SJCRH30 (cell line): Measurements from ENCODE around the gene NHSL1. TPM values are rescaled to one million over a fixed set of nuclear protein-coding genes. Genes with fewer than 3 reads are reported as not detected.

ENCODE experiments used
- DNase-seq, 2 experiments: peaks; one replicate each; pipeline ENCODE4 v3.0.0-alpha.2; 2015 to 2020
- H3K27ac ChIP-seq: fragments of 250-450 bp; sonication (Bioruptor Pico); 2 replicates; pipeline ENCODE4 v1.5.1; 2020; ENCODE audit warnings: mild to moderate bottlenecking, moderate library complexity
- H3K27me3 ChIP-seq: fragments of 250-450 bp; sonication (Bioruptor Pico); 2 replicates; pipeline ENCODE4 v1.5.1; 2020; ENCODE audit warnings: mild to moderate bottlenecking, moderate library complexity
- H3K36me3 ChIP-seq: fragments of 250-450 bp; sonication (Bioruptor Pico); 2 replicates; pipeline ENCODE4 v1.5.1; 2020; ENCODE audit warnings: mild to moderate bottlenecking, moderate library complexity
- H3K4me1 ChIP-seq: fragments of 250-450 bp; sonication (Bioruptor Pico); 2 replicates; pipeline ENCODE4 v1.5.1; 2020; ENCODE audit warnings: mild to moderate bottlenecking, moderate library complexity
- H3K4me3 ChIP-seq: fragments of 250-450 bp; sonication (Bioruptor Pico); 2 replicates; pipeline ENCODE4 v1.5.1; 2020; ENCODE audit warnings: mild to moderate bottlenecking, moderate library complexity
- H3K9me3 ChIP-seq: fragments of 250-450 bp; sonication (Bioruptor Pico); replicated peaks from 2 replicates; pipeline ENCODE4 v1.5.1; 2020; ENCODE audit warnings: mild to moderate bottlenecking, moderate library complexity
- total RNA-seq: library from RNA; depleted of rRNA; stranded (reverse); fragments of >200 nt; shearing (Covaris generic); gene quantifications from 2 replicates; pipeline ENCODE4 v1.2.3, GENCODE V29; 2014

Gene NHSL1
- total RNA-seq, 1 experiment from 2014 or later = 4.1 TPM

DNA sequence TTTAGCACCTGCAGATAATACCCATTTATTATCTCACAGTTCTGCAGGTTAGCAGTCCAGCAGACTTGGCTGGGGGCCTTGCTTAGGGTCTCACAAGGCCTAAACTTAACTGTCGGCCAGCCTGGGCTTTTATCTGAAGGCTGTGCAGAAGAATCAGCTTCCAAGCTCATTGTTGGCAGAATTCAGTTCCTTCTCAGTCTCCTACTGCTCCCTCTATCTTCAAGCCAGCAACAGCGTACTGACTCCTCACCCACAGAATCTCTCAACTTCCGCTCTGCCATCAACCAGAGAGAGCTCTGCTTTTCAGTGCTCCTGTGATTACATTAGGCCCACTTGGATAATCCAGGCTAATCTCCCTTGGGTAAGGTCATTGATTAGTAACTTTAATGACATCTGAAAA, 30.2 kb upstream of the NHSL1 start:
- DNase-seq = no peak
- no peak overlapping the region for H3K27ac ChIP-seq
- H3K4me1 ChIP-seq = peaks cover 5% of the 10 kb centered on the region; the same call in 1 of the 2 replicates
- H3K36me3 ChIP-seq = no peaks in the 10 kb centered on the region
- no peaks in the 10 kb centered on the region for H3K27me3 ChIP-seq
- no peaks in the 10 kb centered on the region for H3K9me3 ChIP-seq
- no peak overlapping the region for H3K4me3 ChIP-seq

DNA sequence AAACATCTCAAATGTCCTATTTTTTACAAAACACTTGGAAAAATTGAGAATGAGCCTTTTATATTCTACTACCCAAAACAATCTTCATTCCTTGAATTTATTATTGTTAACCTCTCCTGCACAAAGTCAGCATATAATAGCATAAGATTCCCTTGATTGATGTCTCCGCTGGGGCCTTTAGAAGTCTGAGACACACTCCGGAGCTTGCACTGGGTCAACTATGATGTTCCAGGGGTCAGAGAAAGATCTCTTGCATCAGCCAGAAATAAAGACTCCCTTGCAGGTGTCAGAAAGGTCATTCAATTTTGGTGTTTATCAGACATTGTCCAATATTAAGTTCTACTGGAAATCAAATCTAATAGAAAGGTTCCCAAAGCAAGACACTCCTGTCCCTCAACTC, 29.7 kb upstream of the NHSL1 start:
- DNase-seq = no peak
- Histone ChIP-seq H3K4me1 (peaks cover 5% of the 10 kb centered on the region; the same call in 1 of the 2 replicates), H3K27me3 (no peaks in the 10 kb centered on the region), H3K9me3 (no peaks in the 10 kb centered on the region), H3K27ac (no peak overlapping the region), H3K4me3 (no peak overlapping the region), H3K36me3 (no peaks in the 10 kb centered on the region)

DNA sequence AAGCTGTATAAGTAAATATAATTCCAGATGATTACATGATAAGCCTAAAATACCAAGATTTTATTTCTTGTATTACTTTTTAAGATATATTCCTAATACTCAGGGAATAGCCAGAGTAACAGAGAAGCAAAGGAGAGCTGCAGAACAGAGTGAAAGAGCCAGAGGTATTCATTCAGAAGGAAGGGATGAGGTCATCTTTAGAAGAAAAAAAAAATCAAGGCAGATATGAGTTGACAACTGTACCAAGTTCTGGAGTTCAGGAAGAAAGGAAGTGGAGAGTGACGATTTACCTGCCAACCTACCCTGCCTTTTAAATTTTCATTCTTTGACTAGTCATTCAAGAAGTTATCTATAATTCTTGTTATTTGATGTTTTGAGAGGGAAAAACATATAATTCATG, 28.8 kb upstream of the NHSL1 start:
- no peak overlapping the region for H3K4me3 ChIP-seq
- H3K4me1 ChIP-seq = peaks cover 5% of the 10 kb centered on the region; the same call in 1 of the 2 replicates
- no peaks in the 10 kb centered on the region for H3K27me3 ChIP-seq
- H3K36me3 ChIP-seq = no peaks in the 10 kb centered on the region
- no peak for DNase-seq
- no peak overlapping the region for H3K27ac ChIP-seq
- no peaks in the 10 kb centered on the region for H3K9me3 ChIP-seq

DNA sequence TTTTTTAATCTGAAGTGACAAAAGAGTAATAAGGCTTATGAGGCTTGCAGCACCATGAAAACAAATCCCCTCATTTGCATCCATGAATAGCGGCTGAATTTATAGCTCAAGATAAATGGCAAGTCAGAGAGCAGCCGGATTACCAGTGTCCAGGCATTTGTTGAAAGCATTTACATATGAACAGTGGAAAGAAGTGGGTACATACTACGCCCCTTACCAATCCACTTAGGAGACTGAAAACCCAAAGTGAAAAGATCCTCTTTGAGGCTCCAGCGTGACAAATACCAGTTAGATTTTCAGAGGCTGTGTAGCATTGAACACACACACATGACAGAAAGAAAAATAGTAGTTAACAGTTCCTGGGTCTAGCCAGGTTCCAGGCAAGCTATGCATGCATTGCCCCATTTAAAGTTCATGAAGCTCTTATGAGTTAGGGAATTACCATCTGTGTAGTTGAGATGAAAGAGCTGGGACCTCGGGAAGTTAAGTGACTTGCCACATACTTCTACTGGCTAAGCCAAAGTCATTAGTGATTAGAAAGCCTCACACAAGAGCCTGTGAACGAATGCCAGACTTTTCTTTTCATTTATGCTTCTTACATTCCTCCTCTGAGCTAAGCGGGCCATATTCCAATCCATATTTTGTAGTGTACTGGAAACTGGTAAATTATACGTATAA, 28.3 kb upstream of the NHSL1 start:
- no peak overlapping the region for H3K4me3 ChIP-seq

DNA sequence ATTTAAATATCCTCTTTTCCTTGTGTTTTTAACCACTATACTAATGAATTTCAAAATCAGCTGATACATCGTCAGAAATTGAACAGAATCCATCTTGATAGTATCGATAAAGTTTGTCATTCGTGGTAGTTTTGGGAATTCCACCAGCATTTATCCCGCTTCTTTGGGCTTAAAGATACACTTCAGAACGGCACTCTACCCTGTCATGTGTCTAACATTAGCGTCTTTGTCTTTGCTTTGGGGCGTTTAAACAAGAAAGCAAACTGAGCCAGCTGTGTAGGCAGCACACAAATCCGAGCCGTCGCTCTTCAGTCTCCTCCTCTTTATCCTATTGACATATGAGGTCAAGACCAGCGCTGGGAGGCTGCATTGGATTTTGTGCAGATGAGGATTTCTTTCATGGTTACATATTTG, 27.5 kb upstream of the NHSL1 start:
- H3K9me3 ChIP-seq = no peaks in the 10 kb centered on the region
- H3K4me1 ChIP-seq = peaks cover 5% of the 10 kb centered on the region; the same call in 1 of the 2 replicates
- no peaks in the 10 kb centered on the region for H3K36me3 ChIP-seq
- no peak overlapping the region for H3K27ac ChIP-seq
- H3K4me3 ChIP-seq = peak overlapping the region; percentile 31
- DNase-seq = peak; percentile 22 to 66
- H3K27me3 ChIP-seq = no peaks in the 10 kb centered on the region

More for the DNA sequence above, 28.3 kb upstream of the NHSL1 start:
- H3K9me3 ChIP-seq = no peaks in the 10 kb centered on the region
- H3K27ac ChIP-seq = no peak overlapping the region
- H3K27me3 ChIP-seq = no peaks in the 10 kb centered on the region
- H3K4me1 ChIP-seq = peaks cover 5% of the 10 kb centered on the region; the same call in 1 of the 2 replicates
- no peaks in the 10 kb centered on the region for H3K36me3 ChIP-seq
- DNase-seq = no peak

DNA sequence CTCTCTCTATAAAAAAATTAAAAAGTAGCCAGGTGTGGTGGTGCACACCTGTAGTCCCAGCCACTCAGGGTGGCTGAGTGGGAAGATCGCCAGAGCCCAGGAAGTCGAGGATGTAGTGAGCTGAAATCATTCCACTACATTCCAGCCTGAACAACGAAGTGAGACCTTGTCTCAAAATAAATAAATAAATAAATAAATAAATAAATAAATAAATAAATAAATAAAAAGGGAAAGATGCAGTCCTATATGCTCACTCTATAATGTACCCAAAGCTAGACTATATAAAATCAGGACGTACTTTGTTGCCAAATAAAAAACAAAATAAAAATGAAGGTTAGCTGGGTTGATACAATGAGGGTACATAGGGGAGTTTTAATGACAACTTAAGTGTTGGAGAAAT, 26.1 kb upstream of the NHSL1 start:
- peaks cover 5% of the 10 kb centered on the region; the same call in 1 of the 2 replicates for H3K4me1 ChIP-seq
- H3K36me3 ChIP-seq = no peaks in the 10 kb centered on the region
- H3K9me3 ChIP-seq = no peaks in the 10 kb centered on the region
- no peak overlapping the region for H3K4me3 ChIP-seq
- no peaks in the 10 kb centered on the region for H3K27me3 ChIP-seq
- no peak overlapping the region for H3K27ac ChIP-seq
- DNase-seq = no peak

DNA sequence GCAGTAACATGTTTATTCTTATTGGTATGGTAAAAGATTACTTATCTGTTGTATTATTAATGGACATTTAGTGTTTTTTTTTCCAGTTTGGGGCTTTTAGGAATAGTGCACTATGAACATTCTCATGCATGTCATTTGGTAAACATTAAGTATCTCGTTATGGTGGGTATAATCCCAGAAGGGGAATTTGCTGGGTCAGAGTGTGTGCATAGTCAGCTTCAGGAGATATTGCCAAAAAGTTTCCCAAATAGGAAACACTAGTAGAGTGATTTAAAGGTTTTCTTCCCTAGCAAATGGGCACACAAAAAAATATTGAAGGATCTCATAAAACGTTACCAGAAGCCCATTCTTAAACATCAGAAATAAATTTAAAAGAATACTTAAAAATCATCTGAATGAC, 25.2 kb upstream of the NHSL1 start:
- H3K4me1 ChIP-seq = peaks cover 5% of the 10 kb centered on the region; the same call in 1 of the 2 replicates
- H3K27me3 ChIP-seq = no peaks in the 10 kb centered on the region
- no peaks in the 10 kb centered on the region for H3K9me3 ChIP-seq
- H3K36me3 ChIP-seq = no peaks in the 10 kb centered on the region
- H3K27ac ChIP-seq = no peak overlapping the region
- no peak for DNase-seq
- H3K4me3 ChIP-seq = no peak overlapping the region

DNA sequence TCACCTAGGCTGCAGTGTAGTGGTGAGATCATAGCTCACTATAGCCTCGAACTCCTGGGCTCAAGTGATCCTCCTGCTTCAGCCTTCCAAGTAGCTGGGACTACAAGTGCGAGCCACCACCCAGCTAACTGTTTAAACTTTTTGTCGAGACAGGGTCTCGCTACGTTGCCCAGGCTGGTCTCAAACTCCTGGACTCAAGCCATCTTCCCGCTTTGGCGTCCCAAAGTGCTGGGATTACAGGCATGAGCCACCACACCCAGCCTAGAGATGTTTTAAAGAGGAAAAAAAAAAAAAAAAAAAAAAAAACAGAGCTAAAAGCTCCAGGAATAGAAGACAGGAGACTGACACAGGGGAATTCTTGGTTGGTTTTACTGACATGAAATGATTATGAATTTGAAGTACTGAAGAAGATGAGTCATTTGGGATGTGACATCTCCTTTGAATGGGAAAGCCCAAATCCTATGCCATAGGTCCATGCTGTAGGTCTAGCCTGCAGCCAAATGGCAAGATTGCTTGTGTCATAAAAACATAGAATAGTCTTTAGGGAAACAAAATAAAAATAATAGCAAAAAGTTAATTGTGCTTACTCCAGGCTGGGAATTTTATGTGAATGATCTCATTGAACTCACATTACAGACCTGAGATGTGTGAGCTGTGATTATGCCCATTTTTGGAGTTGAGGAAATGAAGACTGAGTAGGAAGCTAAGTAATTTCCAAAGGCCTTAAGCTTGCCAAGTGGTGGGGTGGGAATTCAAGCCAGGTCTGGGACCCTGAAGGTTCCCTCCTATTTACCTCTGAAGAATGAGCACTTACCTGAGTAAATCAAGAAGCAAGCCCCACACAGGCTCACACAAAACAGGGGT, 24.3 kb upstream of the NHSL1 start:
- no peaks in the 10 kb centered on the region for H3K27me3 ChIP-seq
- H3K4me1 ChIP-seq = peaks cover 5% of the 10 kb centered on the region; the same call in 1 of the 2 replicates
- no peak overlapping the region for H3K4me3 ChIP-seq
- H3K36me3 ChIP-seq = no peaks in the 10 kb centered on the region
- DNase-seq = no peak
- H3K27ac ChIP-seq = no peak overlapping the region
- no peaks in the 10 kb centered on the region for H3K9me3 ChIP-seq

DNA sequence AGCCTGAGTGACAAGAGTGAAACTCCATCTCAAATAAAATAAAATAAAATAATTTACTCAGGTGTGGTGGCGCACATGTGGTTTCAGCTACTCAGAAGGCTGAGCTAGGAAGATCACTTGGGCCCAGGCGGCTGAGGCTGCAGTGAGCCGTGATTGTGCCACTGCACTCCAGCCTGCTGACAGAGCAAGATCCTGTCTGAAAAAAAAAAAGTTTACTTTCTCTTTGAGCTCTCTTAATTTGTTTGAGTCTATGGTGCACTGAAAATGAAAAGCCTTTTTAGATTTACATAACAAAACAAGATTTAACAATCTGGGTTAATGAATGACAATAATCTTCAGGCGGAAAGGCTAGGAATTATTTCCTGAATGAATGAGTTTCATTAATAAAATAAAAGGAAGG, 23.3 kb upstream of the NHSL1 start:
- Histone ChIP-seq H3K27me3 (no peaks in the 10 kb centered on the region), H3K36me3 (no peaks in the 10 kb centered on the region), H3K9me3 (no peaks in the 10 kb centered on the region), H3K4me3 (no peak overlapping the region), H3K27ac (no peak overlapping the region), H3K4me1 (peaks cover 5% of the 10 kb centered on the region; the same call in 1 of the 2 replicates)
- DNase-seq = no peak

DNA sequence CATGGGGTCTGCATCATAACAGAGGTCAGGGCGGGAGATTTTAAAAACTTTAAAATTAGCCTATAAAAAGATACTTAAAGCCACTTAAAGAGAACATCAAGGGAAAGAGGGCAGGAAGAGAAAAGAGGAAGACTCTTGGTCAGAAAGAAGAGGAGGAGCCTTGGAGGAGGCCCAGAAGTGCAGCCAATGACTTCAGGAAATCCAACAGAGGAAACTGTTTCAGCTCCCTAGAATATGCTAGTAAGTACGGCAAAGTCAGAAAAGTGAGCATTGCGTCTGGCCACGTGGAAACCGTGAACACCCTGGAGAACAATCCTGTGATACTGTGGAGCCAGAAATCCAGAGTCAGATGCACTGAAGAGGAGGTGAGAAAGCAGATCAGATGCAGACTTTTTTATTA, 22.5 kb upstream of the NHSL1 start:
- DNase-seq = no peak
- Histone ChIP-seq H3K27me3 (no peaks in the 10 kb centered on the region), H3K4me1 (peaks cover 3% of the 10 kb centered on the region; the same call in 1 of the 2 replicates), H3K9me3 (no peaks in the 10 kb centered on the region), H3K27ac (no peak overlapping the region), H3K36me3 (no peaks in the 10 kb centered on the region), H3K4me3 (no peak overlapping the region)

DNA sequence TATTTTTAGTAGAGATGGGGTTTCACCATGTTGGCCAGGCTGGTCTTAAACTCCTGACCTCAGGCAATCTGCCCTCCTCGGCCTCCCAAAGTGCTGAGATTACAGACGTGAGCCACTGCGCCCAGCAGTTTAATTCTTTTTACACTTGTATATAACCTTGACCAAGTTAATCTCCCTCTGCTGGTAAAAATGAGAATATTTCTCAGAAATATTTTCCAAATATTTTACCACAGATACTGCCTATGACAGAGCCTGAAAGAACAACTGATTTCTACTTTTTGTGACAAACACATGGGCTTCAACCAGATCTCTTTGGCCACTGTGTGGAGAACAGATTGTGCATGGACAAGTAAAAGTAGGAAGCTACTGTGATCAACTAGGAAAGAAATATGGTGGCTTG, 21.2 kb upstream of the NHSL1 start:
- Histone ChIP-seq H3K4me3 (no peak overlapping the region), H3K27me3 (no peaks in the 10 kb centered on the region), H3K9me3 (no peaks in the 10 kb centered on the region), H3K4me1 (no peaks in the 10 kb centered on the region), H3K27ac (no peak overlapping the region), H3K36me3 (no peaks in the 10 kb centered on the region)
- peak in 1 of 2 experiments; percentile 20 for DNase-seq

DNA sequence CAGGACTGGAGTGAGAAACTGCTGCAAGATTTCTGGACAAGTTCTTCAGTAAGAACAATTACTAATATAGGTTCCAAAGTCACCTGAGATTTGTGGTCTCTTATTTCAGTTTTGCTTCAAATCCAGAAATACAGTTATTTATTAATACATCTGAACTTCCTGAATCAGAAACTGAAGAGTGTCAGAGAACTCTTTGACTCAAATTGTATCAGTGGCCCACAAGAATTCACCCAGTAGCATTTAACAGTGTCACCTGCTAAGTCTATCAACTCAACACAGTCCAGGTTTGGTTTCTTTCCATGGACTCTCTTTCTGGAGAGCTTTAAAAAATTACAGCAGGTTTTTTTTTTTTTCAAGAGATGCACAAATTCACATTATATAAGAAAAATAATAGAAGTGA, 18.8 kb upstream of the NHSL1 start:
- Histone ChIP-seq H3K9me3 (no peaks in the 10 kb centered on the region), H3K4me1 (no peaks in the 10 kb centered on the region), H3K4me3 (no peak overlapping the region), H3K36me3 (no peaks in the 10 kb centered on the region), H3K27ac (no peak overlapping the region), H3K27me3 (no peaks in the 10 kb centered on the region)
- no peak for DNase-seq

DNA sequence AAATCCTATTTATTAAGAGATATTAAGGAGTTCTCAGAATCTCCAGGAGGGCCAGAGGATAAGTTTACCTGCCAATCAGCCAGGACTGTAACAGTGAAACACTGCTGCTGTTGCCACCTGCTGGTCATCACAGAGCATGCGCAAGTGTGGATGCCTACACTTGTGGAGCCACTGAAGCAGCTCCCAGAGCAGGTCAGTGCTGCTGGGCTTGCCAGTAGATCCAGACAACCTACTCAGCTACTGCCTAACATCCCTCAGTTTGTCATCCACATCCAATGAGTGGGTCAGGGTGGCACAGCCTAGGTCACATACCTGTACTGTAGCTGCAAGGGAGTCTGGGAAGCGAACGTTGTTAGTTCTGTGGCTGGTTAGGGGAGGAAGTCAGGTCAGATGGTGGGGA, 18.3 kb upstream of the NHSL1 start:
- Histone ChIP-seq H3K4me1 (no peaks in the 10 kb centered on the region), H3K27me3 (no peaks in the 10 kb centered on the region), H3K9me3 (no peaks in the 10 kb centered on the region), H3K27ac (no peak overlapping the region), H3K36me3 (no peaks in the 10 kb centered on the region), H3K4me3 (no peak overlapping the region)
- DNase-seq = peak; percentile 27 to 42

DNA sequence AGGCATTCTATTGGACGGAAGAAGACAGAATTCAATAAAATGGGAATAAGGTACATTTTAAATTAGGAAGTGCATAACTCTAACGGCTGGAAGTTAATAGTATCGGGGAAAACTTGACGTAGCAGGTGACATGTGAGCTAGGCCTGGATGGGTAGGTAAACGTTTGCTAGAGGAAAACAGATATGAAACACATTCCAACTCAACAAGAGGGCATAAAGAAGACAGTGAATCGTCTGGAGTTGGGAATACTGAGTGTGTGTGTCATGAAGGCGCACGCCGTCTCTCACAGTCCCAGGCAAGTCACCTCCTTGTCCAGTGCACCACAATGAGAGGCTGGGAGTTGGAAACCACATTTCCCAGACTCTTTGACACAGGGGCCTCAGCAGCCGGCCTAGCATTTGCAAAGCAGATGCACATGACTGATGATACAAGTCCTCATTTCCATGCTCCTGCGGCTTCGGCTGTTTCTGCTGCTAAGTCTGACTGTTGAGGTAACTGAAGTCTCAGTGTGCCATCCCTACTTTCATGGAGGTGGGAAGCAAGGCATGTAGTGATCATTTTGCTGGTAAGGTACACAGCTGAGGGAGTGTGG, 16.5 kb upstream of the NHSL1 start:
- no peak overlapping the region for H3K27ac ChIP-seq
- H3K4me1 ChIP-seq = no peaks in the 10 kb centered on the region
- no peaks in the 10 kb centered on the region for H3K9me3 ChIP-seq
- no peaks in the 10 kb centered on the region for H3K27me3 ChIP-seq
- no peak overlapping the region for H3K4me3 ChIP-seq
- no peaks in the 10 kb centered on the region for H3K36me3 ChIP-seq
- DNase-seq = no peak
